Right lobe of liver (tissue), 4 donors: Measurements from ENCODE around the gene BEGAIN.

Experiments used
- POLR2A ChIP-seq: fragments of 450-650 bp; IDR thresholded peaks from one replicate; pipeline ENCODE4 v1.6.1; 2017; ENCODE audit warnings: antibody characterized with exemption, mild to moderate bottlenecking
- TF ChIP-seq, protein P1 (sequence below), 4 donors: fragments of 200-600 bp in 3 of 4; fragments of 450-650 bp in 1 of 4; IDR thresholded peaks; one replicate each; pipeline versions ENCODE4 v1.5.1 to v1.8.0; 2016 to 2022; ENCODE audit warnings: antibody characterized with exemption in 4 of 4, mild to moderate bottlenecking in 2 of 4
- donor health status: DM: no; HTN: no; CAD: no.
- donor health status: DM: no; HTN: no; CAD: no.
- donor health status: DM: no; HTN: yes; CAD: no.

GRCh38 chr14:100566586-100566985, 20.6 kb downstream of the BEGAIN start:
- TF ChIP-seq, protein P1, sequence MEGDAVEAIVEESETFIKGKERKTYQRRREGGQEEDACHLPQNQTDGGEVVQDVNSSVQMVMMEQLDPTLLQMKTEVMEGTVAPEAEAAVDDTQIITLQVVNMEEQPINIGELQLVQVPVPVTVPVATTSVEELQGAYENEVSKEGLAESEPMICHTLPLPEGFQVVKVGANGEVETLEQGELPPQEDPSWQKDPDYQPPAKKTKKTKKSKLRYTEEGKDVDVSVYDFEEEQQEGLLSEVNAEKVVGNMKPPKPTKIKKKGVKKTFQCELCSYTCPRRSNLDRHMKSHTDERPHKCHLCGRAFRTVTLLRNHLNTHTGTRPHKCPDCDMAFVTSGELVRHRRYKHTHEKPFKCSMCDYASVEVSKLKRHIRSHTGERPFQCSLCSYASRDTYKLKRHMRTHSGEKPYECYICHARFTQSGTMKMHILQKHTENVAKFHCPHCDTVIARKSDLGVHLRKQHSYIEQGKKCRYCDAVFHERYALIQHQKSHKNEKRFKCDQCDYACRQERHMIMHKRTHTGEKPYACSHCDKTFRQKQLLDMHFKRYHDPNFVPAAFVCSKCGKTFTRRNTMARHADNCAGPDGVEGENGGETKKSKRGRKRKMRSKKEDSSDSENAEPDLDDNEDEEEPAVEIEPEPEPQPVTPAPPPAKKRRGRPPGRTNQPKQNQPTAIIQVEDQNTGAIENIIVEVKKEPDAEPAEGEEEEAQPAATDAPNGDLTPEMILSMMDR (IDR thresholded peaks at IDR 0.05) = no peak
- no peak for TF ChIP-seq POLR2A
